Panc1 (cell line): ENCODE data around the gene HLCS. TPM values are rescaled to one million over a fixed set of nuclear protein-coding genes. Genes with fewer than 3 reads are reported as not detected.
"Not testable (repeated sequence)": the region's sequence is repeated elsewhere in the genome, so short reads cannot be mapped to it uniquely, and the experiment has no call there.

Experiments
- ATAC-seq: fragments of 200-7000 bp; cut with Tn5 transposase; 2 replicates; pipeline ENCODE4 v1.9.1; 2020; ENCODE audit warnings: mild to moderate bottlenecking, moderate library complexity
- BruUV-seq: library from RNA; stranded (reverse); fragments of 400-500 nt; replicated peaks from 2 replicates; lab custom pipeline; 2021; lab: Mats Ljungman, UMichigan
- CTCF ChIA-PET: fragments of 300-600 bp; sonication (Branson Sonifier 250); formaldehyde crosslinking; loops from one replicate; lab custom pipeline; 2022; ENCODE audit warnings: antibody characterized with exemption; lab: Charles Lee
- POLR2A ChIA-PET: fragments of 300-600 bp; sonication (Branson Sonifier 250); formaldehyde crosslinking; loops from one replicate; lab custom pipeline; 2022; ENCODE audit warnings: antibody characterized with exemption; lab: Charles Lee
- DNase-seq: peaks from one replicate; pipeline ENCODE4 v3.0.0-alpha.2; 2010; ENCODE audit warnings: low read depth, low spot score
- H3K27ac ChIP-seq: 2 replicates; pipeline ENCODE4 v1.5.1; 2011; ENCODE audit warnings: mild to moderate bottlenecking, low read length, inconsistent platforms
- H3K27me3 ChIP-seq: fragments of 200-500 bp; sonication (Bioruptor generic); 2 replicates; pipeline ENCODE4 v1.6.0; 2014; ENCODE audit warnings: low read length, inconsistent platforms; ENCODE audit not compliant: control insufficient read depth, insufficient read depth
- H3K36me3 ChIP-seq: fragments of 200-500 bp; sonication (Bioruptor generic); 2 replicates; pipeline ENCODE4 v1.5.1; 2014; ENCODE audit warnings: inconsistent platforms, mild to moderate bottlenecking, low read length, moderate library complexity; ENCODE audit not compliant: control insufficient read depth, insufficient read depth
- H3K4me1 ChIP-seq: 2 replicates; pipeline ENCODE4 v1.5.1; 2011; ENCODE audit warnings: inconsistent platforms, mild to moderate bottlenecking, low read length, moderate library complexity; ENCODE audit not compliant: control insufficient read depth, insufficient read depth
- H3K4me3 ChIP-seq, 2 experiments: 2 replicates each; pipeline ENCODE4 v1.5.1; 2011 to 2012; ENCODE audit warnings: low read depth in 2 of 2, low read length in 2 of 2, mild to moderate bottlenecking in 2 of 2, inconsistent platforms in 1 of 2, moderate library complexity in 1 of 2
- H3K9me3 ChIP-seq: fragments of 200-500 bp; sonication (Bioruptor generic); 2 replicates; pipeline ENCODE4 v1.5.1; 2014; ENCODE audit warnings: low read depth, mild to moderate bottlenecking, inconsistent platforms, low read length, moderate library complexity; ENCODE audit not compliant: control insufficient read depth, insufficient read depth
- POLR2AphosphoS5 ChIP-seq: IDR thresholded peaks from 2 replicates; pipeline ENCODE4 v1.6.1; 2012; ENCODE audit warnings: mild to moderate bottlenecking, low read depth, low read length, moderate library complexity
- REST ChIP-seq, 2 experiments: IDR thresholded peaks; 2 replicates each; pipeline ENCODE4 v1.6.1; 2011 to 2012; ENCODE audit warnings: low read depth in 2 of 2, control low read depth in 1 of 2, low read length in 1 of 2, mild to moderate bottlenecking in 1 of 2, moderate library complexity in 1 of 2; ENCODE audit not compliant: insufficient read depth in 1 of 2
- SIN3A ChIP-seq: IDR thresholded peaks from 2 replicates; pipeline ENCODE4 v1.6.1; 2012; ENCODE audit warnings: low read depth, mild to moderate bottlenecking, low read length, moderate library complexity, borderline replicate concordance; ENCODE audit not compliant: insufficient read depth
- TCF7L2 ChIP-seq: IDR thresholded peaks from 2 replicates; pipeline ENCODE4 v1.6.1; 2011; ENCODE audit warnings: mild to moderate bottlenecking, low read depth, low read length, inconsistent platforms
- in situ Hi-C: cut with HindIII; loops from 2 replicates; pipeline ENCODE4 v1.10.0; 2016; ENCODE audit warnings: low sequenced_read_pairs, low pct_unique_long_range_greater_than_20kb
- intact Hi-C: fragments of 100-400 bp; cut with micrococcal nuclease; formaldehyde crosslinking; loops from one replicate; pipeline ENCODE4 v1.10.0; 2022; ENCODE audit not compliant: unreplicated experiment
- total RNA-seq: library from RNA; stranded (reverse); gene quantifications from one replicate; pipeline ENCODE4 v1.2.1, GENCODE V29; 2021; ENCODE audit not compliant: unreplicated experiment
- TF ChIP-seq, protein P1 (sequence below): fragments of 450-650 bp; IDR thresholded peaks from 2 replicates; pipeline ENCODE4 v1.5.1; 2017; ENCODE audit warnings: mild to moderate bottlenecking

The HLCS gene
- total RNA-seq, 1 experiment from 2014 or later: 15.3 TPM

DNA sequence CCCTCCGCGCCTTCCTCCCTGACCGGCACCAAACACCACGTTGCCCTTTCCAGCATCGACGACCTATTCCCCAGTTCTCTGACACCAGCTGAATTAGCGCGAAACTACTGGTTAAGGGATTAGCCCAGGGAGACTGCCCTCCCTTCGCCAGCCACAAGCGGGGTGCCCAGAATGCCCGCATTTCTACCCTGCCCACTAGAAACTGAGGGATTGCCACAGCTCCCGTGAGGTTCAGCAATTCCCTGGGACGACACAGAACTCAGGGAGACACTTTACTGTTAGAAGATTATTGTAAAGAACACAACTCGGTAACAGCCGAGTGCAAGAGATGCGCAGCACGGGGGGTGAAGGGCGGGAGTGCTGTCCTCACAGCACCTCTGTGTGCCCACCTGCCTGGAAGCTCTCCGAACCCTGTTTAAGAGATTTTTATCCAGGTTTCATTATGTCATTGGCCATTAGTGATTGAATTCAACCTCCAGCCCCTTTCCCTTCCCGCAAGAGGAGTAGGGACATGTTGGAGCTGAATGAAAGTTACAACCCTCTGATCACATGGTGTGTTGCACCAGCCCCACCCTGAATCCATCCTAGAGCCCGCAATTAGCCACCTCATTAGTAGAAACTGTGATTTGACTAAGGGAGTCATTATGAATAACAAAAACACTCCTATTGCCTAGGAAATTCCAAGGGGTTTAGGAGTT, 24.2 kb upstream of the HLCS start:
- no peak for DNase-seq
- H3K9me3 ChIP-seq: no peaks in the 10 kb centered on the region
- ChIA-PET POLR2A (no interaction called here), CTCF (interaction anchor here (0.5 kb wide), 1 partner anchor 236 kb away, joined by 3 read pairs; no protein-coding TSS in a partner anchor)
- H3K4me3 ChIP-seq: peak overlapping the region; percentile 47
- no peak for ATAC-seq
- H3K27me3 ChIP-seq: no peaks in the 10 kb centered on the region
- intact Hi-C loops (no loop called here), in situ Hi-C loops (no loop called here)
- H3K27ac ChIP-seq: peak overlapping the region; percentile 82
- TF ChIP-seq, protein P1, sequence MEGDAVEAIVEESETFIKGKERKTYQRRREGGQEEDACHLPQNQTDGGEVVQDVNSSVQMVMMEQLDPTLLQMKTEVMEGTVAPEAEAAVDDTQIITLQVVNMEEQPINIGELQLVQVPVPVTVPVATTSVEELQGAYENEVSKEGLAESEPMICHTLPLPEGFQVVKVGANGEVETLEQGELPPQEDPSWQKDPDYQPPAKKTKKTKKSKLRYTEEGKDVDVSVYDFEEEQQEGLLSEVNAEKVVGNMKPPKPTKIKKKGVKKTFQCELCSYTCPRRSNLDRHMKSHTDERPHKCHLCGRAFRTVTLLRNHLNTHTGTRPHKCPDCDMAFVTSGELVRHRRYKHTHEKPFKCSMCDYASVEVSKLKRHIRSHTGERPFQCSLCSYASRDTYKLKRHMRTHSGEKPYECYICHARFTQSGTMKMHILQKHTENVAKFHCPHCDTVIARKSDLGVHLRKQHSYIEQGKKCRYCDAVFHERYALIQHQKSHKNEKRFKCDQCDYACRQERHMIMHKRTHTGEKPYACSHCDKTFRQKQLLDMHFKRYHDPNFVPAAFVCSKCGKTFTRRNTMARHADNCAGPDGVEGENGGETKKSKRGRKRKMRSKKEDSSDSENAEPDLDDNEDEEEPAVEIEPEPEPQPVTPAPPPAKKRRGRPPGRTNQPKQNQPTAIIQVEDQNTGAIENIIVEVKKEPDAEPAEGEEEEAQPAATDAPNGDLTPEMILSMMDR: no peak
- TF ChIP-seq TCF7L2: no peak
- no peak for TF ChIP-seq SIN3A
- no peak for TF ChIP-seq POLR2AphosphoS5
- TF ChIP-seq REST (IDR thresholded peaks at IDR 0.05; ENCODE audit: insufficient read depth in 1 of 2, low read depth in 2 of 2, low read length in 1 of 2): no peak
- H3K4me1 ChIP-seq: peaks cover 4% of the 10 kb centered on the region; the same call in 1 of the 2 replicates
- no TSS peak for BruUV-seq
- H3K36me3 ChIP-seq: no peaks in the 10 kb centered on the region

- peak overlapping the region; percentile 47 to 57 for H3K4me3 ChIP-seq
- H3K27ac ChIP-seq: peak overlapping the region; percentile 86
- no TSS peak for BruUV-seq
- in situ Hi-C loops: no loop called here
- H3K27me3 ChIP-seq: no peaks in the 10 kb centered on the region
- peak; percentile 99 for ATAC-seq
- ChIA-PET POLR2A (no interaction called here), CTCF (interaction anchor here (0.6 to 1.0 kb wide), 2 partner anchors 13 to 62 kb away, joined by 4 to 8 read pairs; no protein-coding TSS in a partner anchor)
- peaks cover 4% of the 10 kb centered on the region; the same call in 1 of the 2 replicates for H3K4me1 ChIP-seq
- no peaks in the 10 kb centered on the region for H3K9me3 ChIP-seq
- peak; percentile 65; the same call in 1 of the 2 replicates for TF ChIP-seq POLR2AphosphoS5
- TF ChIP-seq, protein P1: peak; percentile 94
- TF ChIP-seq TCF7L2: no peak
- no peak for TF ChIP-seq REST (IDR thresholded peaks at IDR 0.05; ENCODE audit: insufficient read depth in 1 of 2, low read depth in 2 of 2, low read length in 1 of 2)
- no peak for TF ChIP-seq SIN3A
- DNase-seq: peak; percentile 61
- H3K36me3 ChIP-seq: no peaks in the 10 kb centered on the region
- intact Hi-C loops: no loop called here
Observed at GRCh38 chr21:36989699-36990507, 23.4 kb upstream of the HLCS start.

DNA sequence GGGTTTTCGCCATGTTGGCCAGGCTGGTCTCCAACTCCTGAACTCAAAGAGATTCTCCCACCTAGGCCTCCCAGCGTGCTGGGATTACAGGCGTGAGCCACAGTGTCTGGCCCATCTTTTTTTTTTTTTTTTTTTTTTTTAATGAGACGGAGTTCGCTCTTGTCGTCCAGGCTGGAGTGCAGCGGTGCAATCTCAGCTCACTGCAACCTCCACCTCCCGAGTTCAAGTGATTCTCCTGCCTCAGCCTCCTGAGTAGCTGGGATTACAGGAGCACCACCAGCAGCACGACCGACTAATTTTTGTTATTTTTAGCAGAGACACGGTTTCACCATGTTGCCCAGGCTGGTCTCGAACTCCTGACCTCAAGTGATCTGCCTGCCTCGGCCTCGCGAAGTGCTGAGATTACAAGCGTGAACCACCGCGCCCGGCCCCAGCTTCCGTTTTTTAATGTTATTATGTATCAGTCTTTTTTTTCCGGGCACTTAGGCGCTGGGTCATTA, 22.8 kb upstream of the HLCS start:
- peak overlapping the region; percentile 47 to 57 for H3K4me3 ChIP-seq
- H3K9me3 ChIP-seq, H3K27me3 ChIP-seq, H3K36me3 ChIP-seq, in situ Hi-C loops, ATAC-seq, intact Hi-C loops, BruUV-seq, H3K4me1 ChIP-seq, DNase-seq, POLR2A ChIA-PET: not testable (repeated sequence)
- H3K27ac ChIP-seq: peak overlapping the region; percentile 86
- CTCF ChIA-PET: interaction anchor here (0.6 to 1.0 kb wide), 2 partner anchors 12 to 62 kb away, joined by 4 to 8 read pairs; no protein-coding TSS in a partner anchor
